A673 (cell line): ENCODE measurements around the gene GOSR1. TPM values are rescaled to one million over a fixed set of nuclear protein-coding genes. Genes with fewer than 3 reads are reported as not detected.

ENCODE experiments used
- Bru-seq: library from RNA; stranded (reverse); fragments of 400-500 nt; gene quantifications from one replicate; lab custom pipeline; 2021; lab: Mats Ljungman, UMichigan
- BruChase-seq, 2 experiments: library from RNA; stranded (reverse); fragments of 400-500 nt; gene quantifications; one replicate each; lab custom pipeline; 2021; lab: Mats Ljungman, UMichigan
- BruUV-seq: library from RNA; stranded (reverse); fragments of 400-500 nt; replicated peaks from 2 replicates; lab custom pipeline; 2021; lab: Mats Ljungman, UMichigan
- CTCF ChIA-PET: fragments of 300-600 bp; sonication (Branson Sonifier 250); formaldehyde crosslinking; loops from one replicate; lab custom pipeline; 2022; ENCODE audit warnings: antibody characterized with exemption; lab: Charles Lee
- POLR2A ChIA-PET: fragments of 300-600 bp; sonication (Branson Sonifier 250); formaldehyde crosslinking; loops from one replicate; lab custom pipeline; 2022; ENCODE audit warnings: antibody characterized with exemption; ENCODE audit not compliant: low non-redundant PET; lab: Charles Lee
- DNase-seq: peaks from one replicate; pipeline ENCODE4 v3.0.0-alpha.2; 2015; ENCODE audit warnings: low spot score
- H3K27ac ChIP-seq: fragments of 200-600 bp; sonication (generic); 2 replicates; pipeline ENCODE4 v1.5.1; 2016; ENCODE audit warnings: mixed run types, low read depth, mild to moderate bottlenecking, mixed read lengths, antibody characterized with exemption, low read length; ENCODE audit not compliant: poor library complexity, severe bottlenecking
- H3K27me3 ChIP-seq: fragments of 200-600 bp; sonication (generic); replicated peaks from 2 replicates; pipeline ENCODE4 v1.6.1; 2017; ENCODE audit warnings: mixed run types, low read depth, mild to moderate bottlenecking, mixed read lengths, antibody characterized with exemption, low read length; ENCODE audit not compliant: insufficient read depth, poor library complexity
- H3K36me3 ChIP-seq: fragments of 200-600 bp; sonication (generic); 2 replicates; pipeline ENCODE4 v1.6.1; 2016; ENCODE audit warnings: mixed run types, mild to moderate bottlenecking, mixed read lengths, antibody characterized with exemption, low read length; ENCODE audit not compliant: insufficient read depth, poor library complexity, severe bottlenecking
- H3K4me1 ChIP-seq: fragments of 200-600 bp; sonication (generic); 2 replicates; pipeline ENCODE4 v1.6.1; 2017; ENCODE audit warnings: mixed run types, mild to moderate bottlenecking, mixed read lengths, antibody characterized with exemption, low read length; ENCODE audit not compliant: insufficient read depth, poor library complexity, severe bottlenecking
- H3K4me3 ChIP-seq: fragments of 200-600 bp; sonication (generic); 2 replicates; pipeline ENCODE4 v1.5.1; 2016; ENCODE audit warnings: low read depth, mixed run types, mild to moderate bottlenecking, mixed read lengths, low read length; ENCODE audit not compliant: poor library complexity, severe bottlenecking
- H3K9me3 ChIP-seq: fragments of 200-600 bp; sonication (generic); 2 replicates; pipeline ENCODE4 v1.6.1; 2016; ENCODE audit warnings: mixed run types, low read depth, mild to moderate bottlenecking, mixed read lengths, antibody characterized with exemption, low read length; ENCODE audit not compliant: poor library complexity, severe bottlenecking
- CTCF ChIP-seq: fragments of 300-800, 200-600 bp; sonication (generic); conservative IDR thresholded peaks from 2 replicates; pipeline ENCODE4 v1.5.1; 2017; ENCODE audit warnings: low read depth, mild to moderate bottlenecking, antibody characterized with exemption, low read length, moderate library complexity, mixed read lengths
- EZH2 ChIP-seq: fragments of 200-600 bp; sonication (generic); IDR thresholded peaks from 2 replicates; pipeline ENCODE4 v1.6.1; 2017; ENCODE audit warnings: borderline replicate concordance, low read depth, mild to moderate bottlenecking, mixed read lengths, antibody characterized with exemption, low read length; ENCODE audit not compliant: poor library complexity, severe bottlenecking
- intact Hi-C: fragments of 100-400 bp; cut with micrococcal nuclease; formaldehyde crosslinking; loops from one replicate; pipeline ENCODE4 v1.10.0; 2022; ENCODE audit not compliant: unreplicated experiment
- long read RNA-seq: library from polyadenylated mRNA; stranded (forward); transcript quantifications from one replicate; pipeline ENCODE4 v2.0.0, GENCODE V29; 2022
- total RNA-seq: library from RNA; stranded (reverse); gene quantifications from 2 replicates; pipeline ENCODE4 v1.2.3, GENCODE V29; 2021

The GOSR1 gene
- total RNA-seq (61.2 and 69.1 TPM in 2 replicates), Bru-seq, nascent RNA (percentile 92 among the genes with signal in this experiment), BruChase-seq, experiment 1, labeled RNA remaining after a 2-hour chase (percentile 91 among the genes with signal in this experiment), BruChase-seq, experiment 2, labeled RNA remaining after a 6-hour chase (percentile 85 among the genes with signal in this experiment)
- long read RNA-seq, full-length matches to known transcripts: 97 of 176 reads
- long read RNA-seq, partial matches to known transcripts: 4 of 176 reads
- long read RNA-seq, other reads (novel, unspliced or antisense): 75 of 176 reads

GRCh38 chr17:30477083-30477773, at the start of gene GOSR1:
Gene GOSR1 (plus strand): TSS chr17:30477408. CDS start chr17:30477434, 26 bp downstream.
- Histone ChIP-seq H3K27me3 (no peaks in the 10 kb centered on the region), H3K4me1 (no peaks in the 10 kb centered on the region), H3K36me3 (peaks cover 26% of the 10 kb centered on the region), H3K4me3 (peak within 1 kb of the TSS; percentile 89), H3K9me3 (no peaks in the 10 kb centered on the region), H3K27ac (peak within 1 kb of the TSS; percentile 95)
- BruUV-seq: no TSS peak
- intact Hi-C loops: loop anchor here (10.0 kb wide), 2 partner anchors 238 to 348 kb away; partner anchors contain the start of gene CRLF3
- TF ChIP-seq CTCF: peak; percentile 84
- no peak for TF ChIP-seq EZH2
- ChIA-PET CTCF (interaction anchor here (0.6 to 1.3 kb wide), 5 partner anchors 44 to 886 kb away, joined by 3 to 4 read pairs (median 3); no protein-coding TSS in a partner anchor), POLR2A (interaction anchor here (0.6 kb wide), 2 partner anchors 368 to 1297 kb away, joined by 3 read pairs; partner anchors contain the start of gene MYO18A)
- DNase-seq: peak; percentile 97

GRCh38 chr17:30427611-30428010, 49.6 kb upstream of the GOSR1 start:
- Histone ChIP-seq H3K4me3 (no peak overlapping the region), H3K36me3 (peaks cover 14% of the 10 kb centered on the region), H3K27me3 (no peaks in the 10 kb centered on the region), H3K9me3 (no peaks in the 10 kb centered on the region), H3K4me1 (no peaks in the 10 kb centered on the region), H3K27ac (no peak overlapping the region)
- ChIA-PET CTCF (no interaction called here), POLR2A (no interaction called here)
- no peak for DNase-seq
- BruUV-seq: no TSS peak
- TF ChIP-seq CTCF (no peak), EZH2 (no peak)
- intact Hi-C loops: no loop called here

- ChIA-PET POLR2A (no interaction called here), CTCF (no interaction called here)
- BruUV-seq: no TSS peak
Measured at GRCh38 chr17:30429155-30429554, 48.1 kb upstream of the GOSR1 start.

More at GRCh38 chr17:30429155-30429554, 48.1 kb upstream of the GOSR1 start:
- no peak for DNase-seq
- TF ChIP-seq CTCF (no peak), EZH2 (no peak)
- intact Hi-C loops: no loop called here
- Histone ChIP-seq H3K27me3 (no peaks in the 10 kb centered on the region), H3K27ac (no peak overlapping the region), H3K4me3 (no peak overlapping the region), H3K36me3 (no peaks in the 10 kb centered on the region), H3K9me3 (no peaks in the 10 kb centered on the region), H3K4me1 (peaks cover 12% of the 10 kb centered on the region)
